HG02798 (cell line): ENCODE results near the gene CCDC187.
A peak's percentile ranks its signal among the peaks of the same experiment; 100 is the strongest.

Experiments
- ATAC-seq: cut with Tn5 transposase; IDR thresholded peaks from one replicate; pipeline ENCODE4 v1.9.1; 2021; ENCODE audit warnings: mild to moderate bottlenecking; ENCODE audit not compliant: unreplicated experiment, poor library complexity

CCDC187 gene

GRCh38 chr9:136340356-136341041, 36.6 kb upstream of the CCDC187 start:
- no peak for ATAC-seq

- ATAC-seq, result no peak
These were observed 36.0 kb upstream of the CCDC187 start for GRCh38 chr9:136339958-136340310.

GRCh38 chr9:136339173-136339957, 35.5 kb upstream of the CCDC187 start:
- peak; percentile 42 for ATAC-seq

GRCh38 chr9:136338511-136338910, 34.6 kb upstream of the CCDC187 start:
- ATAC-seq, result no peak

GRCh38 chr9:136337416-136338395, 33.8 kb upstream of the CCDC187 start:
- no peak for ATAC-seq

GRCh38 chr9:136336881-136337280, 33.0 kb upstream of the CCDC187 start:
- ATAC-seq, result no peak

GRCh38 chr9:136336156-136336870, 32.4 kb upstream of the CCDC187 start:
- ATAC-seq, result no peak

GRCh38 chr9:136335296-136336155, 31.6 kb upstream of the CCDC187 start:
- ATAC-seq, result no peak

- ATAC-seq, result no peak
These were observed 30.6 kb upstream of the CCDC187 start for GRCh38 chr9:136334541-136334940.

GRCh38 chr9:136333486-136333885, 29.6 kb upstream of the CCDC187 start:
- no peak for ATAC-seq

- ATAC-seq, result no peak
These were observed 29.2 kb upstream of the CCDC187 start for GRCh38 chr9:136333045-136333444.

GRCh38 chr9:136332482-136332983, 28.6 kb upstream of the CCDC187 start:
- no peak for ATAC-seq

- ATAC-seq, result no peak
These were observed 27.9 kb upstream of the CCDC187 start for GRCh38 chr9:136331556-136332481.

GRCh38 chr9:136331030-136331429, 27.1 kb upstream of the CCDC187 start:
- ATAC-seq, result no peak

- no peak for ATAC-seq
These were observed 26.6 kb upstream of the CCDC187 start for GRCh38 chr9:136330406-136330990.

GRCh38 chr9:136329636-136330405, 25.9 kb upstream of the CCDC187 start:
- no peak for ATAC-seq

- ATAC-seq, result no peak
These were observed 25.3 kb upstream of the CCDC187 start for GRCh38 chr9:136329211-136329627.
